H1 (cell line): ENCODE results near the gene TAGLN2. TPM values are rescaled to one million over a fixed set of nuclear protein-coding genes. Genes with fewer than 3 reads are reported as not detected.

Experiments
- CTCF ChIA-PET: fragments of 300-600 bp; sonication (Branson Sonifier 250); formaldehyde crosslinking; loops from one replicate; lab custom pipeline; 2021; ENCODE audit not compliant: partially characterized antibody; lab: Charles Lee
- POLR2A ChIA-PET: fragments of 300-600 bp; sonication (Branson Sonifier 250); formaldehyde crosslinking; loops from one replicate; lab custom pipeline; 2021; ENCODE audit warnings: inconsistent platforms; ENCODE audit not compliant: partially characterized antibody; lab: Charles Lee
- DNase-seq, 2 experiments: peaks; one replicate each; pipeline versions ENCODE4 v3.0.0 to v3.0.0-alpha.2; 2010 to 2022; ENCODE audit warnings: low spot score in 2 of 2, low read depth in 1 of 2, mixed read lengths in 1 of 2
- FAIRE-seq: peaks from 2 replicates; lab custom pipeline; 2011; peaks lifted over from hg19 to GRCh38; lab: Jason Lieb, UNC
- H2AFZ ChIP-seq: 2 replicates; pipeline ENCODE4 v1.8.1; 2012; ENCODE audit warnings: low read length, inconsistent platforms
- H2AK5ac ChIP-seq: 2 replicates; pipeline ENCODE4 v1.6.1; 2013; ENCODE audit warnings: low read depth, low read length
- H2BK120ac ChIP-seq: replicated peaks from 2 replicates; pipeline ENCODE3; 2013; ENCODE audit warnings: low read depth, low read length, inconsistent platforms
- H2BK12ac ChIP-seq: 2 replicates; pipeline ENCODE4 v1.6.1; 2013; ENCODE audit warnings: low read depth, low read length
- H2BK15ac ChIP-seq: 2 replicates; pipeline ENCODE4 v1.6.1; 2013; ENCODE audit warnings: low read length
- H2BK20ac ChIP-seq: 2 replicates; pipeline ENCODE4 v1.6.1; 2013; ENCODE audit warnings: low read length
- H2BK5ac ChIP-seq: 2 replicates; pipeline ENCODE4 v1.6.1; 2013; ENCODE audit warnings: low read depth, low read length
- H3K14ac ChIP-seq: 2 replicates; pipeline ENCODE4 v1.6.1; 2013; ENCODE audit warnings: inconsistent platforms; ENCODE audit not compliant: insufficient read length
- H3K18ac ChIP-seq: 2 replicates; pipeline ENCODE4 v1.6.1; 2013; ENCODE audit warnings: low read length; ENCODE audit errors: extremely low read depth
- H3K23ac ChIP-seq: 2 replicates; pipeline ENCODE4 v1.6.1; 2013; ENCODE audit warnings: inconsistent platforms; ENCODE audit not compliant: insufficient read length
- H3K23me2 ChIP-seq: 2 replicates; pipeline ENCODE4 v1.6.1; 2013; ENCODE audit warnings: low read depth, low read length
- H3K27ac ChIP-seq: 2 replicates; pipeline ENCODE4 v1.6.1; 2011; ENCODE audit warnings: low read depth, low read length, inconsistent platforms
- H3K27me3 ChIP-seq, 4 experiments: replicated peaks in 1 of 4; 1 replicate in 1 of 4; 2 replicates in 3 of 4; pipeline versions ENCODE4 v1.6.1 to v1.8.1; 2011 to 2013; ENCODE audit warnings: low read length in 3 of 4, mild to moderate bottlenecking in 3 of 4, inconsistent platforms in 2 of 4, mixed read lengths in 2 of 4, moderate library complexity in 1 of 4; ENCODE audit not compliant: control insufficient read depth in 3 of 4, insufficient read depth in 3 of 4; ENCODE audit errors: extremely low read depth in 1 of 4
- H3K36me3 ChIP-seq, 4 experiments: 2 replicates each; pipeline versions ENCODE4 v1.6.1 to v1.8.1; 2011 to 2013; ENCODE audit warnings: mild to moderate bottlenecking in 4 of 4, low read length in 3 of 4, moderate library complexity in 2 of 4, control low read depth in 1 of 4, inconsistent platforms in 1 of 4; ENCODE audit not compliant: insufficient read depth in 4 of 4, control insufficient read depth in 2 of 4
- H3K4ac ChIP-seq: replicated peaks from 2 replicates; pipeline ENCODE3; 2013; ENCODE audit warnings: low read length, low read depth, mixed read lengths, inconsistent platforms; ENCODE audit not compliant: insufficient read length
- H3K4me1 ChIP-seq, 4 experiments: replicated peaks in 1 of 4; 1 replicate in 1 of 4; 2 replicates in 3 of 4; pipeline versions ENCODE4 v1.6.1 to v1.8.1; 2011 to 2013; ENCODE audit warnings: low read length in 3 of 4, inconsistent platforms in 2 of 4, mixed read lengths in 1 of 4; ENCODE audit not compliant: insufficient read depth in 4 of 4, control insufficient read depth in 3 of 4
- H3K4me2 ChIP-seq, 2 experiments: 2 replicates each; pipeline versions ENCODE4 v1.6.1 to v1.8.1; 2011 to 2013; ENCODE audit warnings: low read depth in 2 of 2, low read length in 2 of 2, control low read depth in 1 of 2, inconsistent platforms in 1 of 2, mild to moderate bottlenecking in 1 of 2; ENCODE audit not compliant: insufficient read depth in 1 of 2
- H3K4me3 ChIP-seq, 4 experiments: fragments of 200-600, 300-600 bp in 1 of 4; sonication (generic), shearing (Covaris generic), sonication (Bioruptor Twin) in 1 of 4; 2 replicates each; pipeline versions ENCODE4 v1.5.1 to v1.8.1; 2011 to 2016; ENCODE audit warnings: low read length in 4 of 4, low read depth in 3 of 4, control low read depth in 2 of 4, inconsistent platforms in 2 of 4, mild to moderate bottlenecking in 2 of 4, mixed read lengths in 1 of 4, moderate library complexity in 1 of 4; ENCODE audit not compliant: insufficient read depth in 2 of 4; ENCODE audit errors: extremely low read depth in 1 of 4
- H3K56ac ChIP-seq: replicated peaks from 2 replicates; pipeline ENCODE3; 2013; ENCODE audit warnings: low read depth, mild to moderate bottlenecking, mixed read lengths, low read length, inconsistent platforms; ENCODE audit not compliant: insufficient read length
- H3K79me1 ChIP-seq: 2 replicates; pipeline ENCODE4 v1.6.1; 2013; ENCODE audit warnings: low read depth, low read length, control low read depth
- H3K79me2 ChIP-seq, 2 experiments: 2 replicates each; pipeline versions ENCODE4 v1.6.1 to v1.8.1; 2012 to 2013; ENCODE audit warnings: low read length in 2 of 2, mild to moderate bottlenecking in 2 of 2, inconsistent platforms in 1 of 2; ENCODE audit not compliant: insufficient read depth in 2 of 2, control insufficient read depth in 1 of 2
- H3K9ac ChIP-seq, 4 experiments: replicated peaks in 1 of 4; 1 replicate in 1 of 4; 2 replicates in 3 of 4; pipeline versions ENCODE4 v1.6.1 to v1.8.1; 2011 to 2013; ENCODE audit warnings: low read depth in 3 of 4, low read length in 3 of 4, control low read depth in 2 of 4, mild to moderate bottlenecking in 2 of 4, moderate library complexity in 2 of 4, inconsistent platforms in 1 of 4; ENCODE audit errors: extremely low read depth in 1 of 4
- H3K9me3 ChIP-seq, 2 experiments: 2 replicates each; pipeline versions ENCODE4 v1.6.1 to v1.8.1; 2012 to 2013; ENCODE audit warnings: mild to moderate bottlenecking in 2 of 2, moderate library complexity in 2 of 2, control low read depth in 1 of 2, inconsistent platforms in 1 of 2, low read depth in 1 of 2, low read length in 1 of 2, mixed read lengths in 1 of 2; ENCODE audit not compliant: insufficient read depth in 2 of 2
- H4K20me1 ChIP-seq, 2 experiments: replicated peaks in 1 of 2; 2 replicates each; pipeline versions ENCODE3 to v1.8.1; 2011 to 2013; ENCODE audit warnings: inconsistent platforms in 2 of 2, low read length in 2 of 2, mild to moderate bottlenecking in 1 of 2; ENCODE audit not compliant: insufficient read depth in 2 of 2, control insufficient read depth in 1 of 2
- H4K5ac ChIP-seq: 2 replicates; pipeline ENCODE4 v1.6.1; 2013; ENCODE audit warnings: low read length, low read depth, mixed read lengths, inconsistent platforms; ENCODE audit not compliant: insufficient read length
- H4K8ac ChIP-seq: 2 replicates; pipeline ENCODE4 v1.8.0; 2013; ENCODE audit warnings: mild to moderate bottlenecking, moderate library complexity, low read length, inconsistent platforms; ENCODE audit not compliant: insufficient read depth; ENCODE audit errors: extremely low read depth
- H4K91ac ChIP-seq: replicated peaks from 2 replicates; pipeline ENCODE3; 2013; ENCODE audit warnings: low read length, mixed read lengths, inconsistent platforms; ENCODE audit not compliant: insufficient read length
- BRCA1 ChIP-seq: IDR thresholded peaks from 2 replicates; pipeline ENCODE4 v1.6.1; 2012; ENCODE audit warnings: low read depth, low read length, improper control_type of control experiment
- EZH2 ChIP-seq: fragments of 200-600 bp; sonication (generic); IDR thresholded peaks from 2 replicates; pipeline ENCODE4 v1.7.1; 2012; ENCODE audit warnings: low read depth, mild to moderate bottlenecking, moderate library complexity, low read length, inconsistent platforms; ENCODE audit not compliant: severe bottlenecking
- GABPA ChIP-seq: IDR thresholded peaks from 2 replicates; pipeline ENCODE4 v1.6.1; 2011; ENCODE audit warnings: mild to moderate bottlenecking, low read length, moderate library complexity, borderline replicate concordance; ENCODE audit not compliant: insufficient read depth
- HDAC6 ChIP-seq: IDR thresholded peaks from one replicate; pipeline ENCODE4 v1.7.1; 2012; ENCODE audit warnings: low read depth, mild to moderate bottlenecking, inconsistent platforms, low read length, moderate library complexity
- JUN ChIP-seq: IDR thresholded peaks from 2 replicates; pipeline ENCODE4 v1.6.1; 2011; ENCODE audit warnings: low read depth, mild to moderate bottlenecking, improper control_type of control experiment, low read length
- JUND ChIP-seq: IDR thresholded peaks from 2 replicates; pipeline ENCODE4 v1.6.1; 2011; ENCODE audit warnings: mild to moderate bottlenecking, improper control_type of control experiment, low read length
- NRF1 ChIP-seq: IDR thresholded peaks from 2 replicates; pipeline ENCODE4 v1.6.1; 2011; ENCODE audit warnings: mild to moderate bottlenecking, low read depth, low read length, improper control_type of control experiment
- PHF8 ChIP-seq: fragments of 200-600 bp; sonication (generic); conservative IDR thresholded peaks from 2 replicates; pipeline ENCODE4 v1.7.1; 2012; ENCODE audit warnings: low read depth, mild to moderate bottlenecking, inconsistent platforms, low read length, moderate library complexity
- POU5F1 ChIP-seq: IDR thresholded peaks from 2 replicates; pipeline ENCODE4 v1.6.1; 2011; ENCODE audit warnings: low read depth, mild to moderate bottlenecking, low read length, moderate library complexity
- RNF2 ChIP-seq: fragments of 200-900, 300-1000 bp; sonication (generic); IDR thresholded peaks from 2 replicates; pipeline ENCODE4 v1.7.1; 2016; ENCODE audit warnings: borderline replicate concordance, low read depth, mild to moderate bottlenecking, antibody characterized with exemption, low read length; ENCODE audit not compliant: poor library complexity, severe bottlenecking; ENCODE audit errors: missing control alignments
- TAF1 ChIP-seq: IDR thresholded peaks from 2 replicates; pipeline ENCODE4 v1.6.1; 2011; ENCODE audit warnings: mild to moderate bottlenecking, low read depth, low read length
- TEAD4 ChIP-seq: IDR thresholded peaks from 2 replicates; pipeline ENCODE4 v1.6.1; 2012; ENCODE audit warnings: low read depth, low read length, inconsistent platforms, mixed read lengths
- YY1 ChIP-seq: IDR thresholded peaks from 2 replicates; pipeline ENCODE4 v1.6.1; 2011; ENCODE audit warnings: low read depth, mild to moderate bottlenecking, low read length
- WGBS, 2 experiments: shearing (Covaris generic) in 1 of 2; methylation state at CpG; one replicate each; pipeline versions ENCODE4 v1.1.6 to v1.1.7; 2013 to 2015; ENCODE audit warnings: low lambda C conversion rate in 2 of 2, mixed read lengths in 2 of 2, inconsistent platforms in 1 of 2, low coverage in 1 of 2, missing lambda C conversion rate in 1 of 2; ENCODE audit not compliant: insufficient replicate concordance in 2 of 2, insufficient coverage in 1 of 2, insufficient read length in 1 of 2; ENCODE audit errors: extremely low coverage in 1 of 2, missing lambda C conversion rate in 1 of 2; 5-methylcytosine and 5-hydroxymethylcytosine counted together
- polyA plus RNA-seq, 7 experiments: library from polyadenylated mRNA; depleted of rRNA in 3 of 7; stranded (reverse) in 5 of 7; unstranded in 2 of 7; fragments of >200 nt in 5 of 7; fragments of 200-250 nt in 2 of 7; gene quantifications; 1 replicate in 5 of 7; 2 replicates in 1 of 7; 4 replicates in 1 of 7; pipeline versions ENCODE4 v1.2.1 to v1.2.3, GENCODE V29; 2011 to 2013; ENCODE audit warnings: missing spikeins in 2 of 7, mixed read lengths in 2 of 7
- total RNA-seq: library from RNA; stranded (reverse); fragmentation: NEBNext Ultra II Directional; extraction: Animal tissue kit (Norgen Biotek cat#: 25700); gene quantifications from 2 replicates; pipeline ENCODE4 v1.2.1, GENCODE V29; 2021

The TAGLN2 gene
- total and polyA plus RNA-seq, 2 of the 8 experiments (the other 6 are each of a cell fraction or from before 2014, with no cell fraction given): 93.0 to 114 TPM

DNA sequence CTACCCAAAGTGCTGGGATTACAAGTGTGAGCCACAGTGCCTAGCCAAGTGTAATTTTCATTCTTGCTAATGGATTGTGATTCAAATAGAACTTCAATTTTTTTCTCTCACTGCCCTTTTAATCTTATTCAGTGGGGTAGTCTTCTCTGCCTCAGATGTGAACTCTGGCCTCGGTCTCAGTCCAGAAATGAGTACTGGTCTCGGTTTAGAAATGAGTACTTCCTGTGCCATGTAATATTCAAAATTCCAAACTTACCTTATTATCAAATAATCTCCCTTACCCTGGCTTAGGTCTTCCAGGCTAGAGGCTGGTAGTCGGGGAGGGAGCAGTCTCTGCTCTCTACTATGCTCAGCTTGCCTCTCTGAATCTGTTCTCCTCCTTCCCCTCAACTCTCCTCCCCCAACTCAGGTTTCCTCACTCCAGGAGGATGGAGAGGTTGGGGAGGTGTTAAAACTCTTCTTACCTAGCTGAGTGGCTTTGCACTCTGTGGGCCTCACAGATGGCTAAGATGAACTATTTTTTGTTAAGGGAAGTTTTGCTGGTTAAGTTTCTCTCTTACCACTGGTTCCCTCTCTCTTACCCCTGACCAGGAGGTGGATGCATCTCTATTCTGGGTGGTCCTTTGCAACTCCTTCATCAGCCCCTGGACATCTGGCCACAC is 33.5 kb upstream of the TAGLN2 start:
- no peaks in the 10 kb centered on the region for H3K23me2 ChIP-seq
- WGBS, 2 experiments: 82% methylated on average over 3 of the region's 3 CpGs; no CpG with 5 or more reads in 1 of the 2 experiments
- TF ChIP-seq RNF2 (no peak), TEAD4 (no peak), HDAC6 (no peak), PHF8 (no peak), TAF1 (no peak), JUN (no peak), YY1 (no peak), BRCA1 (no peak), NRF1 (no peak), GABPA (no peak), JUND (no peak), POU5F1 (no peak), EZH2 (no peak)

More for the DNA sequence above, 33.5 kb upstream of the TAGLN2 start:
- H3K4me1 ChIP-seq: no peaks in the 10 kb centered on the region; a peak in 1 of 7 replicates
- H3K79me1 ChIP-seq: no peaks in the 10 kb centered on the region
- no peak overlapping the region for H3K4me3 ChIP-seq
- DNase-seq: no peak
- no peak overlapping the region for H3K23ac ChIP-seq
- no peak overlapping the region for H2BK20ac ChIP-seq
- no peak overlapping the region for H2AFZ ChIP-seq
- no peaks in the 10 kb centered on the region for H3K9me3 ChIP-seq
- no peak overlapping the region for H2AK5ac ChIP-seq
- H4K8ac ChIP-seq: no peak overlapping the region
- no peak overlapping the region for H3K4ac ChIP-seq
- no peaks in the 10 kb centered on the region for H3K27me3 ChIP-seq
- no peak overlapping the region for H3K56ac ChIP-seq
- 0 out of 2 replicates have a peak overlapping the region, but pooled peaks have one; percentile 17 for H2BK12ac ChIP-seq
- no peak overlapping the region for H3K4me2 ChIP-seq
- no peak overlapping the region for H2BK120ac ChIP-seq
- H3K36me3 ChIP-seq: no peaks in the 10 kb centered on the region
- H4K20me1 ChIP-seq: no peaks in the 10 kb centered on the region
- no peak for FAIRE-seq
- H2BK15ac ChIP-seq: no peak overlapping the region
- H3K14ac ChIP-seq: no peak overlapping the region
- ChIA-PET POLR2A (interaction anchor here (0.9 to 1.3 kb wide), 3 partner anchors 11 to 36 kb away, joined by 3 to 5 read pairs (median 3); partner anchors contain the start of gene IGSF9), CTCF (interaction anchor here (0.6 to 35.5 kb wide), 6 partner anchors 12 to 1116 kb away, joined by 3 to 696 read pairs (median 6); no protein-coding TSS in a partner anchor)
- H4K91ac ChIP-seq: no peak overlapping the region
- H4K5ac ChIP-seq: no peak overlapping the region
- H3K27ac ChIP-seq: no peak overlapping the region
- H2BK5ac ChIP-seq: no peak overlapping the region
- no peak overlapping the region for H3K18ac ChIP-seq
- H3K9ac ChIP-seq: no peak overlapping the region
- H3K79me2 ChIP-seq: no peaks in the 10 kb centered on the region
